NT2/D1 (cell line): ENCODE data around the gene MTG2.

Experiments used
- YY1 ChIP-seq: IDR thresholded peaks from 2 replicates; pipeline ENCODE4 v1.6.1; 2011; ENCODE audit not compliant: insufficient read length, insufficient read depth
- ZNF274 ChIP-seq: IDR thresholded peaks from 2 replicates; pipeline ENCODE4 v1.6.1; 2011; ENCODE audit warnings: mild to moderate bottlenecking, low read depth, low read length

- TF ChIP-seq YY1 = no peak
- TF ChIP-seq ZNF274 = no peak
Observed at GRCh38 chr20:62160876-62161275, 22.0 kb upstream of the MTG2 start.
